Esophagus squamous epithelium (tissue), 5 donors: ENCODE data around the gene FHOD3. TPM values are rescaled to one million over a fixed set of nuclear protein-coding genes. Genes with fewer than 3 reads are reported as not detected.

Experiments used
- DNase-seq: peaks from one replicate; lab custom pipeline; 2025; lab: John Stamatoyannopoulos, UW
- H3K27ac ChIP-seq, 4 donors: fragments of 200-600 bp; sonication (generic); one replicate each; pipeline ENCODE4 v1.5.1; 2016 to 2019; ENCODE audit warnings: mild to moderate bottlenecking in 1 of 4
- H3K27me3 ChIP-seq, 4 donors: fragments of 200-600 bp; sonication (generic); 1 replicate in 3 of 4; 2 replicates in 1 of 4; pipeline versions ENCODE4 v1.5.1 to v1.6.0; 2017 to 2021; ENCODE audit warnings: antibody characterized with exemption in 1 of 4
- H3K36me3 ChIP-seq, 3 donors: fragments of 200-600 bp; sonication (generic); one replicate each; pipeline ENCODE4 v1.5.1; 2016 to 2019
- H3K4me1 ChIP-seq, 3 donors: fragments of 200-600 bp; sonication (generic); one replicate each; pipeline ENCODE4 v1.5.1; 2017 to 2019
- H3K4me3 ChIP-seq, 4 donors: fragments of 200-600 bp; sonication (generic); 1 replicate in 3 of 4; 2 replicates in 1 of 4; pipeline ENCODE4 v1.5.1; 2016 to 2019; ENCODE audit warnings: mild to moderate bottlenecking in 2 of 4, moderate library complexity in 1 of 4
- H3K9me3 ChIP-seq, 3 donors: fragments of 200-600 bp; sonication (generic); one replicate each; pipeline ENCODE4 v1.5.1; 2016 to 2019
- POLR2A ChIP-seq, 4 donors: fragments of 450-650 bp; IDR thresholded peaks; one replicate each; pipeline ENCODE4 v1.6.1; 2017; ENCODE audit warnings: antibody characterized with exemption in 4 of 4, mild to moderate bottlenecking in 4 of 4, moderate library complexity in 3 of 4
- WGBS, 2 donors: methylation state at CpG; one replicate each; pipeline ENCODE4 v1.1.5; 2018; 5-methylcytosine and 5-hydroxymethylcytosine counted together
- intact Hi-C: fragments of 100-400 bp; cut with DNase I; formaldehyde crosslinking; loops from one replicate; pipeline ENCODE4 v1.15.0; 2022
- total RNA-seq, 4 donors: library from RNA; depleted of rRNA; stranded (reverse); fragments of >200 nt; gene quantifications; one replicate each; pipeline ENCODE4 v1.1.0, GENCODE V29; 2016
- TF ChIP-seq, protein P1 (sequence below), 6 experiments: fragments of 450-650 bp in 4 of 6; fragments of 200-600 bp in 2 of 6; sonication (generic) in 2 of 6; IDR thresholded peaks; one replicate each; pipeline ENCODE4 v1.5.1; 2016 to 2019; ENCODE audit warnings: antibody characterized with exemption in 6 of 6, mild to moderate bottlenecking in 4 of 6, moderate library complexity in 4 of 6
- donor health status: DM: yes; HTN: yes; CAD: no.

Gene FHOD3
- total RNA-seq, 4 donors from 2014 or later, result 3.1 to 29.6 (median 5.7) TPM

DNA sequence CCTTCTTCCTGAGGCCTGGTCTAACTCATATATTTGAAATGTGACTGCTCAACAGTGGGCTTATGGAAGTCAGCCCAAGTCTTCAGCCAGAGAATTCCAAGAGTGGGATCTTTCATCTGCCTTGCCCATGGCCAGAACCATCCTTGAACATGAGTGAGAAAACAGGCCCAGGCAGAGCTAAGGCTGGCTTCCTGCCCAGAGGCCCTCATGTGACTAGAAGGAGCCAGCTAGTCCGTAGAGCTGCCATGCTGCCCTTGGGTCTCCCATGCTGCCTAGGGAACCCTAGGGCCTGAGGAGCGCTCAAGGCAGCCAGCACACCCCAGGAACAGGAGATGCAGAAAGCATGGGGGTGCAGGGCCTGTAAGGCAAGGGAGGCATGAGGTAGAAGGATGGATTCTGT is 203.6 kb downstream of the FHOD3 start:
- 20 to 33% methylated on average over 1 of the region's 2 CpGs for WGBS, 2 donors
- H3K27ac ChIP-seq, result no peak overlapping the region
- no peaks in the 10 kb centered on the region for H3K4me1 ChIP-seq
- H3K4me3 ChIP-seq, result no peak overlapping the region
- no peak for DNase-seq
- no peaks in the 10 kb centered on the region for H3K27me3 ChIP-seq
- no peaks in the 10 kb centered on the region for H3K36me3 ChIP-seq
- H3K9me3 ChIP-seq, result no peaks in the 10 kb centered on the region
- TF ChIP-seq, protein P1, sequence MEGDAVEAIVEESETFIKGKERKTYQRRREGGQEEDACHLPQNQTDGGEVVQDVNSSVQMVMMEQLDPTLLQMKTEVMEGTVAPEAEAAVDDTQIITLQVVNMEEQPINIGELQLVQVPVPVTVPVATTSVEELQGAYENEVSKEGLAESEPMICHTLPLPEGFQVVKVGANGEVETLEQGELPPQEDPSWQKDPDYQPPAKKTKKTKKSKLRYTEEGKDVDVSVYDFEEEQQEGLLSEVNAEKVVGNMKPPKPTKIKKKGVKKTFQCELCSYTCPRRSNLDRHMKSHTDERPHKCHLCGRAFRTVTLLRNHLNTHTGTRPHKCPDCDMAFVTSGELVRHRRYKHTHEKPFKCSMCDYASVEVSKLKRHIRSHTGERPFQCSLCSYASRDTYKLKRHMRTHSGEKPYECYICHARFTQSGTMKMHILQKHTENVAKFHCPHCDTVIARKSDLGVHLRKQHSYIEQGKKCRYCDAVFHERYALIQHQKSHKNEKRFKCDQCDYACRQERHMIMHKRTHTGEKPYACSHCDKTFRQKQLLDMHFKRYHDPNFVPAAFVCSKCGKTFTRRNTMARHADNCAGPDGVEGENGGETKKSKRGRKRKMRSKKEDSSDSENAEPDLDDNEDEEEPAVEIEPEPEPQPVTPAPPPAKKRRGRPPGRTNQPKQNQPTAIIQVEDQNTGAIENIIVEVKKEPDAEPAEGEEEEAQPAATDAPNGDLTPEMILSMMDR (IDR thresholded peaks at IDR 0.05), result no peak
- TF ChIP-seq POLR2A (IDR thresholded peaks at IDR 0.05), result no peak
- intact Hi-C loops, result no loop called here

DNA sequence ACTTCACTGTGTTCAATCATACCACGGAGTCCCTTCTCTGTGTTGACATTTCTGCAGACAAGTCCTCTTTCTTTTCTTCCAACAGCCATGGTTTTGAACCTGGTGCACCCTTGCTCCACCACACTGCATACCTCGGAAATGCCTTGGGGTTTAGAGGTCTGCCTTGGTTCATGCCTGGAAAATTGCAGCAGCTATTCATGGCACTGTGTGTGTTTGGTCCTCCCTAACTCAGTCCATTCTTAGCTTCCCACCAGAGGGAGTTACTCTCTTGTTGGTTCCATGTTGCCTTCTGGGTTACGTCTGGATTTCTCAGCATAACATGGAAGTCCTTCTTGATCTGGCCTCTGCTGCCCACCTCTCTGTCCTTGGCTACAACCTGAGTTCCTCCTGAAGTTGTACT is 206.0 kb downstream of the FHOD3 start:
- WGBS, 2 donors, result 69 to 89% methylated on average over 3 of the region's 3 CpGs
- TF ChIP-seq POLR2A (IDR thresholded peaks at IDR 0.05), result no peak
- TF ChIP-seq, protein P1 (IDR thresholded peaks at IDR 0.05), result no peak
- intact Hi-C loops, result no loop called here
- no peaks in the 10 kb centered on the region for H3K4me1 ChIP-seq
- H3K27ac ChIP-seq, result no peak overlapping the region
- no peaks in the 10 kb centered on the region for H3K36me3 ChIP-seq
- H3K4me3 ChIP-seq, result no peak overlapping the region
- no peaks in the 10 kb centered on the region for H3K9me3 ChIP-seq
- DNase-seq, result no peak
- no peaks in the 10 kb centered on the region for H3K27me3 ChIP-seq

- H3K9me3 ChIP-seq, result no peaks in the 10 kb centered on the region
- no peak overlapping the region for H3K4me3 ChIP-seq
- no peak overlapping the region for H3K27ac ChIP-seq
- no peaks in the 10 kb centered on the region for H3K4me1 ChIP-seq
- intact Hi-C loops, result no loop called here
- DNase-seq, result no peak
- no peaks in the 10 kb centered on the region for H3K27me3 ChIP-seq
- 85% methylated on average over 2 of the region's 2 CpGs for WGBS, 2 donors
- no peaks in the 10 kb centered on the region for H3K36me3 ChIP-seq
- TF ChIP-seq, protein P1 (IDR thresholded peaks at IDR 0.05), result no peak
- no peak for TF ChIP-seq POLR2A (IDR thresholded peaks at IDR 0.05)
These were observed 207.4 kb downstream of the FHOD3 start for GRCh38 chr18:36504928-36505327.

DNA sequence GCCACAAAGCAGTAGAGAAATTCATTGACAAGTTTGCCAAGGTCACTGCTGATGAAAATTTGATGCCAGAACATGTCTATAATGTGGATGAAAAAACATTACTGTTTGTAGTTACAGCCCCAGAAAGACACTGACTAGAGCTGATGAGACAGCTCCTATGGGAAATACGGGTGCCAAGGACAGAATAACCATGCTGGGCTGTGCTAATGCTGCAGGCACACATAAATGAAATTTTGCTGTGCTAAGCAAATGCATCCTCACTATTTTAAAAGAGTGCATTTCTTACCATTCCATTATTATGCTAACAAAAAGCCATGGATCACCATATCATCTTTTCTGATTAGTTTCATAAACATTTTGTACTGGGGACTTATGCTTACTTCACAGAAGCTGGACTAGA is 208.2 kb downstream of the FHOD3 start:
- no peak overlapping the region for H3K27ac ChIP-seq
- DNase-seq, result no peak
- H3K9me3 ChIP-seq, result no peaks in the 10 kb centered on the region
- no peaks in the 10 kb centered on the region for H3K4me1 ChIP-seq
- intact Hi-C loops, result no loop called here
- TF ChIP-seq POLR2A (IDR thresholded peaks at IDR 0.05), result no peak
- TF ChIP-seq, protein P1 (IDR thresholded peaks at IDR 0.05), result no peak
- WGBS, 2 donors, result 62 to 68% methylated on average over 1 of the region's 1 CpG
- no peaks in the 10 kb centered on the region for H3K27me3 ChIP-seq
- H3K4me3 ChIP-seq, result no peak overlapping the region
- H3K36me3 ChIP-seq, result no peaks in the 10 kb centered on the region

GRCh38 chr18:36509646-36510197 is 212.2 kb downstream of the FHOD3 start:
- Histone ChIP-seq H3K36me3 (no peaks in the 10 kb centered on the region), H3K4me3 (no peak overlapping the region), H3K9me3 (no peaks in the 10 kb centered on the region), H3K4me1 (peaks cover 0 to 22% (median 0%) of the 10 kb centered on the region in 3 donors), H3K27me3 (no peaks in the 10 kb centered on the region), H3K27ac (no peak overlapping the region)
- no peak for DNase-seq
- intact Hi-C loops, result no loop called here
- 66 to 69% methylated on average over 9 of the region's 9 CpGs for WGBS, 2 donors
- no peak for TF ChIP-seq POLR2A (IDR thresholded peaks at IDR 0.05)
- TF ChIP-seq, protein P1 (IDR thresholded peaks at IDR 0.05), result no peak
